ENCODE results near the gene NIN.
"Not testable (repeated sequence)": the region's sequence is repeated elsewhere in the genome, so short reads cannot be mapped to it uniquely, and the experiment has no call there.

NIN gene

DNA sequence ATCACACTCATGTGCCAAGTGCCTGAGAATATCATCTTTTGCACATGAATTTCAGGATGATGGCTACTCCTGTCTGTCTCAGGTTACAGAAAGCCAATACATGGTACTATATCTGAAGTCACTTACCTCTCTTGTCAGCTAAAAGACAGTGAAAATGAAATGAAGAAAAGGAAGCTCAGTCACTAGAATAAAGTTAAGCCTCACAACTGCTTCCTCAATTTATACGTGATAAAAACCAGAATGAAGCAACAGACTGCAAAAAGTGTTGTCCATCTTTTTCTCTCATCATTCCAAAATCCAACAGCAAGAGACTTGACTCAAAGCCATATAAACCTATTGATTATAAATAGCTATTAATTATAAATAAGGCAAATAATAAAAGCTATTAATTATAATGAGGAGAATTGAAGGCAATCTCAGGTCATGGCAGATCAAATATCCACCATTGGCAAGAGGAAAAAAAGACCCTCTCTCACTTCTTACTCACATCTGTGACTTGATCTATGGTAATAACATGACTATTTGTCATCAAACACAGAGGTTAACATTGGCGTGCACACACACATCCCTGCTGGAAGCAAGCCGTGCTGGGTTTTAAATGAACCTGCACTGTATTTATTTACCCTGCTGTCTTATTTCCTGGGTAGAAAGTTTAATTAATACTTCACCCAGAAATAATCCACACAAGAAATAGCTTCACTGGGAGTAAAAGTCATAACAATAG, 10.0 kb downstream of the NIN start:
- no peak for DNase-seq (ENCODE audit: low spot score)

DNA sequence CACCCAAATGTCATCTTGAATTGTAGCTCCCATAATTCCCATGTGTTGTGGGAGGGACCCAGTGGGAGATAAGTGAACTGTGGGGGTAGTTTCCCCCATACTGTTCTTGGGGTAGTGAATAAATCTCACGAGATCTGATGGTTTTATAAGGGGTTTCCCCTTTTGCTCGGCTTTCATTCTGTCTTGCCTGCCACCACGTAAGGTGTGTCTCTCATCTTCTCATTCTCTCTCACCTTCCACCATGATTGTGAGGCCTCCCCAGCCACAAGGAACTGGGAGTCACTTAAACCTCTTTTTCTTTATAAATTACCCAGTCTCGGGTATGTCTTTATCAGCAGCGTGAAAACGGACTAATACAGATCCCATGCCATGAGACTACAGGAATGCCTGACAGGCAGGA, 11.7 kb downstream of the NIN start:
- not testable (repeated sequence) for DNase-seq (ENCODE audit: low spot score)

DNA sequence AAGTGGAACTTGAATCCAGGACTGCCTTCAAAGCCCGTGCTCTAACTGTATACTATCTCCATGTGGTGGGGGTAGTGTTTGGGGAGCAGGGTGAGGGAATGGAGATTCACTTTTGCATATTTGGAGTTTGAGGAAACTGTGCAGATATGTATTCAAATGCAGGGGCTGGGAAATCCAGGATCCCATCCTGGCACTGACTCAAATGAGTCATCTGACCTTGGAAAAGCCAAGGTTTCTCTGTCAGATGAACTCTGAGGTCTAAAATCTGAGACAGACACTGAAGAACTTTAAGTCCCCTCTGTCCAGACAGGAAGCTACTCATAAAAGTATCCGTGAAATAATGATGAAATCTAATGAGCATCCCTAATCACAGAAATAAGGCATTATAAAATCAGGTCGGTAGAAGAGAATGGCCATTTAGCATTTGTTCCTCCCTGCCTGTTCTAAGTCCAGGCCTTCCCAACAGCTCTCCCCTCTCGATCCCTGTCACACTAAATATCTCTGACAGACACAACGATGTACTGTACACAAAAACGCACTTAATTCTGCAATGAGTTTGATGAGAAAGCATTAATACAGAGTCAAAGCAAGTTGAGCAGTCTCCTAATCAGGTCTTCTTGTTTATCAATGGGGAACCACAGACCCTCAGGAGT, 14.4 kb downstream of the NIN start:
- DNase-seq (ENCODE audit: low spot score) = no peak

DNA sequence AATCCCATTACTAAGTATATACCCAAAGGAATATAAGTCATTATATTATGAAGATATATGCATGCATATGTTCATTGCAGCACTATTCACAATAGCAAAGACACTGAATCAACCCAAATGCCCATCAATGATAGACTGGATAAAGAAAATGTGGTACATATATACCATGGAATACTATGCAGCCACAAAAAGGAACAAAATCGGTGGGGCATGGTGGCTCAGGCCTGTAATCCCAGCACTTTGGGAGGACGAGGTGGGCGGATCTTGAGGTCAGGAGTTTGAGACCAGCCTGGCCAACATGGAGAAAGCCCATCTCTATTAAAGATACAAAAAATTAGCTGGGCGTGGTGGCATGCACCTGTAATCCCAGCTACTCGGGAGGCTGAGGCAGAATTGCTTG, 15.4 kb downstream of the NIN start:
- DNase-seq (ENCODE audit: low spot score) = not testable (repeated sequence)

DNA sequence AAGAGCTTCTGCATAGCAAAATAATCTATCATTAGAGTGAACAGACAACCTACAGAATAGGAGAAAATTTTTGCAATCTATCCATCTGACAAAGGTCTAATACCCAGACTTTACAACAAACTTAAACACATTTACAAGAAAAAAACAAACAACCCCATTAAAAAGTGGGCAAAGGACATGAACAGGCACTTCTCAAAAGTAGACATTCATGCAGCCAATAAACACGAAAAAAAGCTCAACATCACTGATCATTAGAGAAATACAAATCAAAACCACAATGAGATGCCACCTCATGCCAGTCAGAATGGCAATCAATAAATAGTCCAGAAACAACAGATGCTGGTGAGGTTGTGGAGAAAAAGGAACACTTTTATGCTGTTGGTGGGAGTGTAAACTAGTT, 15.9 kb downstream of the NIN start:
- not testable (repeated sequence) for DNase-seq (ENCODE audit: low spot score)

DNA sequence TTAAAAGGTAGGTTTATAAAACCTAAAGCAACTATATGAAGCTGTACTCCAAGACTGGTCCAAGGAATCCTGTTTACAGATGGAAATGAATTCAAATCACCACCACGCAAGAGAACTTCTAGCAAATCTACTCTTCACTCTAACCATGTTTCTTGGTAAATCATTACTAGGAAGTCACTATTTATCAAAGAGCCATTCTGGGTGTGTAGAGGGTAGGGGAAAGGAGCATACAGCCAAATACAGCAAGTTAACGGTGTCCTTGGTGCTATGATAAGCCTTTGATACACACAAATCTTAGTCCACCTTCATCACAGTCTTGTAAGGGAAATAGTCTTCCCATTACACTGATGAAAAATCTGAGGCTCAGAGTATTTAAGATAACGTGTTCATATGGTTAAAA, 16.8 kb downstream of the NIN start:
- no peak for DNase-seq (ENCODE audit: low spot score)

DNA sequence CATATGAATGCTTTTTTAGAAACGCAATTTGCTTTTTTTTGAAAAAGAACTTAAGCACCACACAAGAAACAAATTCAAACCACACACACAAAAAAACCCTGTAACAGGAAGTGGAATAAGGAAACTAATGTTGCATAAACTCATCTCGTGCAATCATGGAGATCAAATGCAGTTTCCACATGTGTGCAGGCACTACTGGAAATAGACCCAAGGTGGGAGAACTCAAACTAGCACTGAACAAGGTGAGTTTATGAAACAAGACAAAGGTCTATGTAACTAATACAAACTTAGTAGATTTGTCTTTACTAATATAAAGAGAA, 17.5 kb downstream of the NIN start:
- no peak for DNase-seq (ENCODE audit: low spot score)

DNA sequence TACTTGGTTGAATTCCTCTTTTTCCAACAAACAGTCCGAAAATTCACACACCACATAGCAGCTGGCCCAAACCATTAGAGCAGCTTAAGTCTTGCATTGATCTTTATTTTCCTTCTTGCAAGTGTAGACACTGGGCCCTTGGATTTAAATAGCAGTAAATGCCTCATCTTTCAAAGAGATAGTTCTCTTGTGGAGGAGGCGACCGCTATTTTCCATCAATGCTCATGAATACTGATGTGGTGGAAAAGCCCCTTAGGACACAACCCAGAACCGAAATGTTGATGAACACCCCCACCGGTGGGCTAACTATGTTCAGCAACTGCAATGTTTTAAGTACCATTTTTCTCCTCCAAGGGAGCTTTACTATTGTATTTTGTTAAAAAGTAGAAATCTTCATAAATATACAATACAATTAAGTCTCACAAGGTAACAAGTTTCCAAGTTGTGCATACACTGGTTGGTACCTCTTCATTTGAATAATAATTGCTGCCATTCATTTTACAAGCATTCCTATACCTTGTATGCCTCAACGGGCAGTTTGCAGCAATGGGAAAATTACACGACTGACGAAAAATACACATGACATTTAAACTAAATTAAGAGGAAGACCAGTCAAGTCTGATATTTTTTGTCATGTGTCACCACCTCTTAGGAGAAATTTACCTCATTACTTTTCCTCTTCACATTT, 18.0 kb downstream of the NIN start:
- no peak for DNase-seq (ENCODE audit: low spot score)

DNA sequence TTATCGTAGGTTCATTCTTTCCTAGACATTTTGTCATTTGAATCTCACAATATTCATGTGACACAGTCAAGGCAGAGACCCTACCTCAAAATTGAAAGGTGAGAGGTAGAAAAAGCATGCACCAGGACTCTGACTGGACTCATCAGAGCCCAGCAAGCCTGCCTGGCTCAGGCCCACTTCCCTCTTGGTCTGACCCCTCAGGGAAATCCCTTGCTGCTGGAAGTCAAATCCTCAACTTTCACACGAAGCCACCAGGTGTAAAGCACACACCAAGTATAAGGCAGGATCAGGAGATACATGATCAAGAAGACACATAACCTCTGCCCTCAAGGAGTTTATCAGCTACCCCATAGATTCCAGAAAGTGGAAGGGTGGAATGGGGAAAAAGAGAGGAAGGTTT, 18.8 kb downstream of the NIN start:
- no peak for DNase-seq (ENCODE audit: low spot score)

DNA sequence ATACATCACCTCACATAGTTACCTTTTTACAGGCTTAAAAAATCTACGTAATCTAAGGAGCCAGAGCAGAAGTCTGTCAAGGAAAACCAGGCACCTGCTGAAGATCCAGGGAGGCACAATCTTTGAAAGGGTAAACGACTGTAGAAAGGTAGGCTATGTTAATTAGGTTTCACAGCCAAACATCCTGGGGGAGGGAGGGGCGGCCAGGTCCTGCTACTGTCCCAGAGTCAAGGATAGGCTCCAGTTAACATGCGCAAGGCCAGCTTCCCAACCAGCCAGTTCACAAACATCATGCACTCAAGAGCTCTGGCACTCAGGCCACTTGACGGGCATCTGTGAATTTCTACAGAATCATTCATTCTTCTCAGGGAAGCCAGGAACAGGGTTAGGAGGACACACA, 22.9 kb downstream of the NIN start:
- no peak for DNase-seq (ENCODE audit: low spot score)

DNA sequence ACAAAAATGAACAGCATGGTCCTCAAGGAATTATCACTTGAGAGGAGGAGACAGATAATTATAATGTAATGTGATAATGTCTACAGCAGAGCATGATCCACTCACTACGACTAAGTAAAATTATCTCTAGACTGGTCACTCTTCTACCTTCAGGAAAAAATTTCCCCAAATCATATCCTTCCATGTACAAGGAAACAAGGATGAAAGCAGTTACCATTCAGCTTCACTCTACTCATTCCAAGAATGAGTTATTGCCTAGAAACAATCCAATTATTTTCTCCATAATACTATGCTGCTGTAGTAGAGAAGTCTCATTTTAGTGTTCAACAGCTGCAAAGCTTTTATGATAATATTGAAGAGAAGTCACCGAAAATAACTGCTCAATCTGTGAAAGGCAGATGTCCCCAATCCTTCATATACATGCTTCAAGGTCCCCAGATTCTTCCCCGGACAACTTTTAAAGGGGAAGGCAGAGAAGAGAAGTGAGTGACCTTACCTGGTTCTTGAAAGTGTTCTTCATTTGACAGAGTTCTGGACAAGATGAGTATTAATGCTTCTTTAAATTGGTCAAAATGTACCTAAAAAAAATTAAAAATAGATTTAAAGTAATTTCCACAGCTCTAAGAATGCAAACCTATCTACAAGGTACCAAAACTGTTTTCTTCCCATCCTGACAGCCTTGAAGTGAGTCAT, 24.6 kb downstream of the NIN start:
- DNase-seq (ENCODE audit: low spot score) = no peak

DNA sequence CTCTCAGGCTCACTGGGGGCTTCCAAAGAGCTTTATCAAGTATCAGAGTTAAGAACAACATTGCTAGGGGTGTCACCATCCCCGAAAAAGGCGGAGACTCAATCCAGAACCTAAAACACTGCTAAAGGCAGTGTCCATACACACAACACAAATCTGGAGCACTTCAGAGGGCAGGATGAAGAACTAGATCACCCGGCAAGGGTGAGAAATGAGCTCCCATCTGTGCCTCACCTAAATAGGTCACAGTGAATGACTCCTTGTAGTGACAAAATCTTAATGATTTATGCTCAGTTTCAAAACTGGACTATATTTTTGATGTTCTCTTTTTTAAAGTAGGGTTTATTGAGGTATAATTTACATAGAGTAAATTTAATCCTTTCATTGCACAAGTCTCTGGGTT, 25.6 kb downstream of the NIN start:
- no peak for DNase-seq (ENCODE audit: low spot score)

DNA sequence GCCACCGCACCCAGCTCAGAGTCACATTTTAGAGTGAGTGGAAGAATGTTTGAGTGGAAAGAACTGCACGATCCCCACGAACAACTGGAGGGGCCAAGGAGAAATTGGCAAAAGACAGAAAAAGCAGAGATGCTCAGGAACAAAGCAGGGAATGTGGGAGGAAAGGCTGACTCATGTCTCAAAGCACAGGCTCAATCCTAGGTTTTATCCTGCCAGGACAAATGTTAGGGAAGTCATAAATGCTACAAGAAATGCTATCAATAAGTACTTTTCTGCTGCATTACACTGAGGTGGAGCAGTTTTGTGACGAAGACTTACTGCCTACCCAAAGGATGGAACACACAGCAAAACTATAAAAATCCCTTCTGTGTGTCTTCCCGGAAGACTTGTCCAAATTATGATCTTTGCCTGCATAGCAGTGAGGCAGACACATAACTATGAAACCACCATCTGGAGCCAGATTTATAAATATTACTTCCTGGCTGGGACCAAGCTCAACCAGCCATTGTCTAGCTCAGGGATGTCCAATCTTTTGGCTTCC, 26.7 kb downstream of the NIN start:
- no peak for DNase-seq (ENCODE audit: low spot score)

DNA sequence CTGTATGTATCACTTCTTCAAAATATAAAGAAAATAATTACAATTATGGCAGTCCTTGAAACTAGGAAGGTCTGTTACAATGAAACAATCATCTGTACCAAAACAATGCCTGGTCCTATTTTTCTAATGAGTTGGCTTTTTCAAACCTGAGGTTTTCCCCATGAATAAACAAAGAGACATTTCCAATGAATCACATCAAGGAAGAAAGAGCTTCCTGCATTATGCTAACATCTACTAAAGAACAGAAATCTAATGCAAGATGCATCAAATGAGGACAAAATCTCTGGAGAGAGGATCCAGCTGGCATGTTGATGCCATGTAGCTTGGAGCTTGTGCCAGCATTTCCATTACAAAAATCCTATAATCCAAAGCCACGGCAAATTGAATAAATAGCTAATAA, 29.3 kb downstream of the NIN start:
- DNase-seq (ENCODE audit: low spot score) = no peak

DNA sequence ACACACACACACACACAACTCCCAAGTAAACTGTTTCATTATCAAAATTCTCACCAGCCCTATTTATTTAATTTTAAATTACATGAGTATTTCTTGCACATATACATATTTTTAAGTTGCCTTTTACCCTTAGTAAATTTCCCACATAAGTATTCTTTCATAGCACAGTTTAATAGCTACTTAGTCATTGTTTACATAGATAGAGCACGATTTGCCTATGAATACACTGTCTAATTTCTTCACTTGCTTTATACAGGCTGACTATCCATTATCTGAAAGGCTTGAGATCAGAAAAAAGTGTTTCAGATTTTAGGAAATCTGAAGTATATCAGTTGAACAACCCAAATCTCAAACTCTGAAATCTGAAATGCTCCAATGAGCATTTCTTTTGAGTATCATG, 30.9 kb downstream of the NIN start:
- no peak for DNase-seq (ENCODE audit: low spot score)

DNA sequence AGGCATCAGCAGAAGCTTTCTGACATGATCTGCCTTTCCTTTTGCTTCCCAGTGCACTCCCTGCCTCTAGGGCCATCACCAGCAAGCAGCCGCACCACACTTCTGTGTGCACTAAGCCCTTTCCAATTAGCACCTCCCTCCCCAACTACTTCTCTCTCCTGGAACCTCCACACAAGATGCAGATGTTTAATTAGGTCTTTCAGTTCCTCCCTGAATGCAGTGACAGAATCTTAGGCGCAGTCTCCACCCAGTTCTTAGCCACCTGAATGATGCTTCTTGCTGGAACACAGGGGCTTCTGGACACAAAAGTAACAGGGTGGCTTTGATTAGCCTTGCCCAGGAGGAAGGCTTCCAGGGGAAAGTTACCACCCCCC, 32.9 kb downstream of the NIN start:
- DNase-seq (ENCODE audit: low spot score) = no peak

DNA sequence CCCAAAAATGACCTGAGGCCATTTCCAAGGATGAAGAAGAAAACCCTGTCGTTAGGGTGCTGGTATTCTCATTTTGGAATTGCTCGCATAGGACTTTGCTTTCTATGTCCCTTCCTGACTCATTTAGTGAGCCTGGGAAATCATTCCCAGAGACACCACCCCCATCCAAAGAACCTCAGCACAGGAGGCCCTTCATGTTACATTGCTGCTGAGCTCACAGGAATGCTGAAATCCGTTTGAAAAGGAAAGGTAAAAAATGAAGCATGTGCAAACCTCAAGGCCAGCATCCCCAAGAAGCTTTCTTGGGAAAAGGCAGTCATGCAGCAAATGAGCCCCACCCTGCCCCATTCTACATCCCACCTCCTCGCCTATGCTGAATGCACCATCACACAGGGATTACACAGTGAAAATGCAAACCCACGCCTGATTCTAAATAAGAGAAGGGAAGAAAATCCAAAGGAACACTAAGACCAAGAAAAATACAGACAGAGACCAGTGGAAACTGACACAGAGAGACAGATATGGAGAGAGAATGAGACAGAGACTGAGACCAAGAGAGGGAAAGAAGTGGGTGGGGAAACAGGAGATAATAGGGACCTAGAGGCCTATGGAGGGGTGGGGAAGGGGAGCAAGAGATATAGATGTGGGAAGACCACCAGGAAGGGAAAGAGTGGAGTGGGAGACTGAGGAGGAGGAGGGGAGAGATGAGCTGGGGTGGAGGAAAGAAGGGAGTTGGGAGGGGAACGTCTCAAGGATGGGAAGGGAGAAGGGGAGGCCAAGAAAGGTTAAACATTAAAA, 33.5 kb downstream of the NIN start:
- DNase-seq (ENCODE audit: low spot score) = no peak

DNA sequence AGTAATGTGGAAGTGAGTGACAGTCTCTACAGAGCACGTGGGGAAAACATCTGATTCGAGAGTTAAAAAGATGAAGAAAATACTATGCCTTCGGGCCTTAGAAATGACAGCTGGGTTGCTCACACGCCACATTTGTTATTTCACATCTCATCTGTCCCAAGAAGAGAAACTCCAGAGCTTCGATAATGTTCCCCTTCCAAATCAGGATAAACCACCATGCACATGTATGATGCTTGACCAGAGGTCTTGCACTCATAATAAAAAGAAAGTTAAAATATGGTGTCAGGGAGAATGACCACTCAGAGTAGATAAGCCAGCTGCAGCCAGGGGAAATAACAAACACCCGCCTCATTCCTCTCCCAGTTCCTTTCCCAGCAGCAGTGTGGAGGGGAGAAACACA, 34.6 kb downstream of the NIN start:
- DNase-seq (ENCODE audit: low spot score) = no peak

DNA sequence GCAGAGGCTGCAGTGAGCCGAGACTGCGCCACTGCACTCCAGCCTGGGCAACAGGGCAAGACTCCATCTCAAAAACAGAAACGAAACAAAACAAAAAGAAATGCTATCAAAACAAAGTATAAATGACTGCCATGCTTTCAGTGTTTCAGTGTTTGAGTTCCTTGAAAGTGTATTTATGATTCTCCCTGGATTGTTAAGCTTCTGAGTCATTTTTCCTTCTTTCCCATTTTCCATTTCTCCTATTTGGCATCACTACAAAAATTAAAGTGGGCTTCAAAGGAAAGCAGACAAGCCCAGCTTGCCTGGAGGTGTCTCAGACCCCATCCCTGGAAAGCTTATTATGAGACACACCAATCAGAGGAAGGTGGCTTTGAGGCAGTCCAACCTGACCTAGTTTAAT, 35.1 kb downstream of the NIN start:
- DNase-seq (ENCODE audit: low spot score) = no peak

DNA sequence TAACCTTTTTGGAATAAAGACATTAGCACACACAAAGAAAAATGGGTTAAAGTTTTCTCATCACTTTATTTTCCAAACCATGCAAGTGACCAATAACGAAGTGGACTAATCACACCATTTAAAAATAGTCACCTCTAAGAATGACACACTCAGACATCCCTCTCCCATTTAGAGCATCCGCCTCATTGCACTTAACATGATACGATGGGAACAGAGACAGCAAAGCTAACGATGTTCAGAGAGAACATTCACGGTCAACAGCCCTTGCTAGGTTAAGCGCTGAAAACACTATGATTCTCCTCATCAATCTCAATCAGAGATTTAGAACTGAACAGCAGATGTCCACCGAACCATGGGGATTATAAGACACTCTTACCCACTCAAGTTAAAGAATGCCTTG, 35.8 kb downstream of the NIN start:
- DNase-seq (ENCODE audit: low spot score) = no peak

DNA sequence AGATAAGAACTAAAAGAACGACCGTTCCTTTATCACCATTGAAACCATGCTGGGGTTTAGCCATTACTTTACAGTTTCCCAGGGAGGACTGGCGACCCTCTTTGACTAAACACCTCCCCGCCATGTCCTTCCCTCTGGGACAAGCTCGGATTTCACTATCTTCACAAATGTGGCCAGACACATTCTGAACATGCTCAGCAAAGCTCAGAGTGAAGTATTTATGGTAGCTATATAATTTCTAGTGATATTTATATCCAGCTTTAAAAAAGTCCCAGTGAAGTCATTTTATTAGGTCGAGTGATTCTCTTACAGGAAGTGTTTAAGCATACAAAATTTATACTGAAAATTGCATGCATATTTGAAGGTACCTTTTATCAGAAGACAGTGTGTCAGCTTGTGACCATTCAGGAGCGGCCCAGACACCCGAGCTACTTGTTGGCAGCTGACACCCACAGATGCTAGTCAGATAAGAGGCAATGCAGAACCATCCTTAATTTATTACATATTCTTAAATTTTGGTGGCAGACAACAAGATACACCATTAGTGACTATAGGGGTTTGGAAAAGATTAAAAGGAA, 36.8 kb downstream of the NIN start:
- DNase-seq (ENCODE audit: low spot score) = no peak

DNA sequence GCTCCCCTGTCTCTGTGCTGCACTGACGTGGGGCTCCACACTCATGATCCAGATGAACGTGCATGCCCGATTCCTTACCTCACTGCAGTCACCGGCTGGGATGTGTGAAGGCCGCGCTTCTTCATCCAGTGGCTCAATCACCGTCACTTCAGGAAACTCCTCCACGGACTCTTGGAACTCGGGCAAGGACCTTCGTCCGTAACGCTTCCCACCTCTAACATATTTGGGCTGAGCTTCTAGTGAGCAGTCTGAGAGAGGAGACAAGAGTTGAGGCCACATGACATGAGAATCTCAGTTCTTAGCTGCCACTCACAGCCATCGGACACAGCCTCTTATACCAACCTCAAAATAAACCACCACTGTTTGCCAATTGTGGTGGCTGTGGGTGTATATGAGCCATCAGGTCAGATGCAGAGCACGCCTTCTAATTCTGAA, 38.3 kb downstream of the NIN start:
- DNase-seq (ENCODE audit: low spot score) = no peak

Data from hematopoietic multipotent progenitor cell treated with erythropoietin and hydrocortisone succinate and interleukin-3 and kit ligand, for 17 days (in vitro differentiated cells).